ACC112 (cell line): Measurements from ENCODE around the gene SRBD1.
"Not testable (repeated sequence)": the region's sequence is repeated elsewhere in the genome, so short reads cannot be mapped to it uniquely, and the experiment has no call there.

Experiments
- H2AFZ ChIP-seq: fragments of 200-600 bp; sonication (generic); one replicate; pipeline ENCODE4 v1.6.0; 2017; ENCODE audit warnings: antibody characterized with exemption, low read length; ENCODE audit not compliant: unreplicated experiment
- H3K27ac ChIP-seq: fragments of 200-600 bp; sonication (generic); 2 replicates; pipeline ENCODE4 v1.5.1; 2014; ENCODE audit warnings: low read depth, mild to moderate bottlenecking, antibody characterized with exemption, low read length, moderate library complexity
- H3K27me3 ChIP-seq: fragments of 200-600 bp; sonication (generic); 2 replicates; pipeline ENCODE4 v1.6.1; 2014; ENCODE audit warnings: mild to moderate bottlenecking, antibody characterized with exemption, low read length, moderate library complexity, mixed read lengths; ENCODE audit not compliant: insufficient read depth
- H3K36me3 ChIP-seq: fragments of 200-600 bp; sonication (generic); 2 replicates; pipeline ENCODE4 v1.6.1; 2016; ENCODE audit warnings: mild to moderate bottlenecking, antibody characterized with exemption, low read length, moderate library complexity, mixed read lengths; ENCODE audit not compliant: insufficient read depth
- H3K4me1 ChIP-seq: fragments of 200-600 bp; sonication (generic); one replicate; pipeline ENCODE4 v1.6.1; 2016; ENCODE audit warnings: low read length, mixed read lengths; ENCODE audit not compliant: insufficient read depth, unreplicated experiment, control insufficient read depth
- H3K4me3 ChIP-seq: fragments of 200-600 bp; sonication (generic); 2 replicates; pipeline ENCODE4 v1.5.1; 2014; ENCODE audit warnings: mild to moderate bottlenecking, low read depth, low read length
- H3K79me2 ChIP-seq: fragments of 200-600 bp; sonication (generic); one replicate; pipeline ENCODE4 v1.6.0; 2016; ENCODE audit warnings: low read length; ENCODE audit not compliant: control insufficient read depth, unreplicated experiment, insufficient read depth

Gene SRBD1

GRCh38 chr2:45443012-45443411, 168.1 kb downstream of the SRBD1 start:
- H3K79me2 ChIP-seq, result no peaks in the 10 kb centered on the region

GRCh38 chr2:45442026-45442425, 169.0 kb downstream of the SRBD1 start:
- Histone ChIP-seq H2AFZ (no peak overlapping the region), H3K4me3 (no peak overlapping the region), H3K36me3 (peaks cover 4% of the 10 kb centered on the region), H3K79me2 (no peaks in the 10 kb centered on the region), H3K4me1 (peaks cover 9% of the 10 kb centered on the region), H3K27me3 (no peaks in the 10 kb centered on the region), H3K27ac (no peak overlapping the region)

More at GRCh38 chr2:45443012-45443411, 168.1 kb downstream of the SRBD1 start:
- Histone ChIP-seq H3K36me3 (peaks cover 4% of the 10 kb centered on the region; the same call in 1 of the 2 replicates), H3K27ac (no peak overlapping the region), H3K4me3 (no peak overlapping the region), H2AFZ (no peak overlapping the region), H3K27me3 (no peaks in the 10 kb centered on the region), H3K4me1 (peaks cover 13% of the 10 kb centered on the region)

DNA sequence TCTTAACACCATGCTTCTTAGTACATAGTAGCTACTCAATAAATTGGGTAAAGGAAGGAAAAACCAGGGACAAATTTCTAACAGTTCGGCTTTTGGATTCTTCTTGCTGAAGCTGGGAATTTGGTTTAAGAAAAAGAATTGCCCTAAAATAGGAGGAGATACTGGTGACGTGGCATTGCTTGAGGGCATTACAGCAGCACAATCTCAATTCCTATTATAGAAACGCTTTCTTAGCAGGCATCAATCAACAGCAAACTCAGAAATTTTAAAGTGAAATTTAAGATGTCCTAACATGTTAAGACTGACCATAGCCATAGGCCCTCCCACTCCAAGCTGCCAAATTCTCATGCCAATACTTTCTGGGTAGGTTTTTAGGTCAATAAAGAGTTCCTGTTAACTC, 169.5 kb downstream of the SRBD1 start:
- peaks cover 9% of the 10 kb centered on the region for H3K4me1 ChIP-seq
- no peak overlapping the region for H2AFZ ChIP-seq
- peaks cover 2% of the 10 kb centered on the region for H3K36me3 ChIP-seq
- H3K27ac ChIP-seq, result no peak overlapping the region
- H3K4me3 ChIP-seq, result no peak overlapping the region
- no peaks in the 10 kb centered on the region for H3K79me2 ChIP-seq
- H3K27me3 ChIP-seq, result no peaks in the 10 kb centered on the region

GRCh38 chr2:45439788-45440773, 171.0 kb downstream of the SRBD1 start:
- no peak overlapping the region for H3K4me3 ChIP-seq
- no peak overlapping the region for H2AFZ ChIP-seq
- H3K79me2 ChIP-seq, result no peaks in the 10 kb centered on the region
- no peaks in the 10 kb centered on the region for H3K27me3 ChIP-seq
- peaks cover 7% of the 10 kb centered on the region; the same call in 1 of the 2 replicates for H3K36me3 ChIP-seq
- H3K4me1 ChIP-seq, result peaks cover 16% of the 10 kb centered on the region
- H3K27ac ChIP-seq, result no peak overlapping the region; the same call in 1 of the 2 replicates

DNA sequence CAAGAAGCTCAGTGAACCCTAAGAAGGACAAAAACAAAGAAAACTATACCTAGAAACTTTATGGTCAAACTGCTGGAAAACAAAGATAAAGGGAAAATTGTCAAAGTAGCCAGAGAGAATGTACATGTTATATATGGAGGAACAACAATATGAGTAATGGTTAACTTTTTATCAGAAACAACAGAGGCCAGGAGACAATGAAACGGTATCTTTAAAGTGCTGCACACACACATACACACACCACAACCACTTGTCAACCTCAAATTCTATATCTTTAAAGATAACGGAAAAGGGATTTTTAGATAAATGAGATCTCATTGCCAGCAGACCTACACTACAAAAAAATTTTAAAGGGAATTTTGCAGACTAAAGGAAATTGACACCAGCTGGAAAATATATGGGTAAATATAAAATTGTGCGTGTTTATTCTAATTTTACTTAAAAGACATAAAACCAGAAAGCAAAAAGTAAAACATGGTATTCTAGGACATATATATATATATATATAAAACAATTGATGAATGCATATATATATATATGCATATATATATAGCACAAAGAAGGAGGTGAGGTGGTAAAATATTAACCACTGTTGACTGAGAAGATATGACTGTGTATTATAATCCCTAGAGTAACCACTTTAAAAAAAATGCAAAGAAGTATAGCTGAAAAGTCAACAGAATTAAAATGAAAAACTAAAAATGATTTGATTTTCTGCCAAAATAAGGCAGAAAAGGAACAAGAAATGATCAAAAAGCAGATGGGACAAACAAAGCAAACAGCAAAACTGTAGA, 172.0 kb downstream of the SRBD1 start:
- H3K27ac ChIP-seq, result no peak overlapping the region
- H3K4me1 ChIP-seq, result peaks cover 23% of the 10 kb centered on the region
- H3K27me3 ChIP-seq, result no peaks in the 10 kb centered on the region
- H2AFZ ChIP-seq, result no peak overlapping the region
- H3K4me3 ChIP-seq, result no peak overlapping the region
- H3K36me3 ChIP-seq, result peaks cover 7% of the 10 kb centered on the region; the same call in 1 of the 2 replicates
- no peaks in the 10 kb centered on the region for H3K79me2 ChIP-seq

GRCh38 chr2:45436456-45436855, 174.6 kb downstream of the SRBD1 start:
- Histone ChIP-seq H3K4me1 (peaks cover 37% of the 10 kb centered on the region), H3K27me3 (no peaks in the 10 kb centered on the region), H3K36me3 (peaks cover 7% of the 10 kb centered on the region; the same call in 1 of the 2 replicates), H3K79me2 (no peaks in the 10 kb centered on the region), H2AFZ (no peak overlapping the region), H3K27ac (no peak overlapping the region), H3K4me3 (no peak overlapping the region)

GRCh38 chr2:45435316-45435715, 175.8 kb downstream of the SRBD1 start:
- peaks cover 7% of the 10 kb centered on the region; the same call in 1 of the 2 replicates for H3K36me3 ChIP-seq

GRCh38 chr2:45433363-45433762, 177.7 kb downstream of the SRBD1 start:
- no peak overlapping the region for H2AFZ ChIP-seq
- H3K4me3 ChIP-seq, result no peak overlapping the region
- H3K4me1 ChIP-seq, result peaks cover 27% of the 10 kb centered on the region
- H3K36me3 ChIP-seq, result peaks cover 7% of the 10 kb centered on the region; the same call in 1 of the 2 replicates
- H3K79me2 ChIP-seq, result no peaks in the 10 kb centered on the region
- H3K27me3 ChIP-seq, result no peaks in the 10 kb centered on the region
- no peak overlapping the region for H3K27ac ChIP-seq

More at GRCh38 chr2:45435316-45435715, 175.8 kb downstream of the SRBD1 start:
- Histone ChIP-seq H2AFZ (no peak overlapping the region), H3K27ac (peak overlapping the region; percentile 60), H3K4me3 (no peak overlapping the region), H3K4me1 (peaks cover 33% of the 10 kb centered on the region), H3K27me3 (no peaks in the 10 kb centered on the region), H3K79me2 (no peaks in the 10 kb centered on the region)

- Histone ChIP-seq H2AFZ (no peak overlapping the region), H3K27ac (no peak overlapping the region), H3K27me3 (no peaks in the 10 kb centered on the region), H3K4me1 (peaks cover 27% of the 10 kb centered on the region), H3K4me3 (no peak overlapping the region), H3K79me2 (no peaks in the 10 kb centered on the region), H3K36me3 (peaks cover 7% of the 10 kb centered on the region; the same call in 1 of the 2 replicates)
Observed at GRCh38 chr2:45432406-45432805, 178.7 kb downstream of the SRBD1 start.

DNA sequence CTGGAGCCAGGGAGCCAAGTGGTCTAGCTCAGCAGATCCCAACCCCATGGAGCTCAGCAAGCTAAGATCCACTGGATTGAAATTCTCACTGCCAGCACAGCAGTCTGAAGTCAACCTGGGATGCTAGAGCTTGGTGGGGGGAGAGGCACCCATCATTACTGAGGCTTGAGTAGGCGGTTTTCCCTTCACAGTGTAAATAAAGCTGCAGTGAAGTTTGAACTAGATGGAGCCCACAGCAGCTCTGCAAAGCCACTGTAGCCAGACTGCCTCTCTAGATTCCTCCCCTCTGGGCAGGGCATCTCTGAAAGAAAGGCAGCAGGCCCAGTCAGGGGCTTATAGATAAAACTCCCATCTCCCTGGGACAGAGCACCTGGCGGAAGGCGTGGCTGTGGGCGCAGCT, 185.0 kb downstream of the SRBD1 start:
- not testable (repeated sequence) for H3K79me2 ChIP-seq, H3K36me3 ChIP-seq, H3K27me3 ChIP-seq, H2AFZ ChIP-seq, H3K4me3 ChIP-seq, H3K27ac ChIP-seq, H3K4me1 ChIP-seq
